BLaER1 (cell line): ENCODE measurements around the gene ZFAND3.

ENCODE experiments used
- H3K27ac ChIP-seq: shearing (Covaris generic); formaldehyde crosslinking; 2 replicates; pipeline ENCODE4 v1.8.1; 2022
- H3K27me3 ChIP-seq: shearing (Covaris generic); formaldehyde crosslinking; 2 replicates; pipeline ENCODE4 v1.8.1; 2022
- H3K36me3 ChIP-seq: shearing (Covaris generic); formaldehyde crosslinking; 2 replicates; pipeline ENCODE4 v1.8.1; 2022
- H3K4me1 ChIP-seq: shearing (Covaris generic); formaldehyde crosslinking; 2 replicates; pipeline ENCODE4 v1.8.1; 2022
- H3K4me2 ChIP-seq: shearing (Covaris generic); formaldehyde crosslinking; 2 replicates; pipeline ENCODE4 v1.8.1; 2022
- H3K4me3 ChIP-seq: shearing (Covaris generic); formaldehyde crosslinking; 2 replicates; pipeline ENCODE4 v1.8.1; 2022
- H3K9ac ChIP-seq: shearing (Covaris generic); formaldehyde crosslinking; 2 replicates; pipeline ENCODE4 v1.8.1; 2022
- H3K9me3 ChIP-seq: shearing (Covaris generic); formaldehyde crosslinking; 2 replicates; pipeline ENCODE4 v1.8.1; 2022
- H4K20me1 ChIP-seq: shearing (Covaris generic); formaldehyde crosslinking; 2 replicates; pipeline ENCODE4 v1.8.1; 2022
- Cebpa-rat ChIP-seq: shearing (Covaris generic); IDR thresholded peaks from 2 replicates; pipeline ENCODE4 v1.8.1; 2022

Gene ZFAND3

DNA sequence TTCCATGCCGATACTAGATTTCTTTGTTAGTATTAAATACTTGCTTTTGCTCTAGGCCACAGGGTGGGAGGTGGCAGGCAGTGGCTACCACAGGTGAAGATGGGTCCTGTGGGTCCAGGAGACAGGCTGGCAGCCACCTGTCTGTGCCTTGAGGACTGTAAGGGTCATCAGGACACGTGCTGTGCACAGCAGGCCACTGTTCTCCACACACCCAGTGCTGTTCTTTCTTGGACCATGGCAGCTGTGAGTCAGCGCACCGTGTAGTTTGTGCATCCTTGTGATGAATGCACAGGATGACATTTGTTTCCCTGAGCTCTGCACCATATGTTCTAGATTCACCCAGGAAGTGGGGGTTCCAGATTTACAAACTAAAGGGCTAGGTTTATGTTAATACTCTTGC, 317.0 kb downstream of the ZFAND3 start:
- H3K27me3 ChIP-seq, result no peaks in the 10 kb centered on the region
- H3K27ac ChIP-seq, result no peak overlapping the region
- TF ChIP-seq Cebpa-rat, result no peak
- peaks cover 81% of the 10 kb centered on the region for H3K36me3 ChIP-seq
- no peak overlapping the region for H3K4me3 ChIP-seq
- no peak overlapping the region for H3K4me2 ChIP-seq
- H3K9me3 ChIP-seq, result no peaks in the 10 kb centered on the region
- H4K20me1 ChIP-seq, result peaks cover 94% of the 10 kb centered on the region
- peaks cover 13% of the 10 kb centered on the region for H3K4me1 ChIP-seq
- H3K9ac ChIP-seq, result no peak overlapping the region

DNA sequence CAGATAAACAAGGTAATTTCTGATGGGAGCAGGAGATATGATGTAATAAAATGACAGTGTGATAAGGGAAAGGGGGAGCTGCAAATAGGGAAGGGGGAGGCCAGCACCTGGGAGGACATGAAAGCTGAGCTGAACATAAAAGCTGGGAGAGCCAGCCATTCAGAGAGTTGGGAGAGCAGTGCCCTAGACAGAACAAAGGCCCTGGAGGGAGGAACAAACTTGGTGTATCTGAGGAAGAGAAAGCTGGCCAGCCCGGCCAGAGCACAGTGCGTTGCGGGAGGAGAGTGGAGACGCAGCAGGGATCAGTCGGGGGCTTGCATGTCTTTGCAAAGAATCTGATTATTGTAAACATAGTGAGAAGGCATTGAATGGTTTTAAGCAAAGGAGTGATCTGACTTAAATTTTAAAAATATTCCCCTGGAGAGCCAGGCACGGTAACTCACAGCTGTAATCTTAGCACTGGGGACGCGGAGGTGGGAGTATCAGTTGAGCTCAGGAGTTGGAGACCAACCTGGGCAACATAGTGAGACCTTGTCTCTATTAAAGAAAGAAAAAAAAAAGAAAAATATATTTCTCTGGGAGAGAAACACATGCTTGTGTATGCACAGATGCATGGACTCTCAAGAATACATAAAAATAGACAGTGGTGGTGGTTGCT, 318.2 kb downstream of the ZFAND3 start:
- Histone ChIP-seq H3K27ac (no peak overlapping the region), H3K4me3 (no peak overlapping the region), H3K27me3 (no peaks in the 10 kb centered on the region), H3K4me1 (peaks cover 13% of the 10 kb centered on the region), H4K20me1 (peaks cover 94% of the 10 kb centered on the region), H3K36me3 (peaks cover 80% of the 10 kb centered on the region), H3K4me2 (no peak overlapping the region), H3K9me3 (no peaks in the 10 kb centered on the region), H3K9ac (no peak overlapping the region)
- TF ChIP-seq Cebpa-rat, result no peak

DNA sequence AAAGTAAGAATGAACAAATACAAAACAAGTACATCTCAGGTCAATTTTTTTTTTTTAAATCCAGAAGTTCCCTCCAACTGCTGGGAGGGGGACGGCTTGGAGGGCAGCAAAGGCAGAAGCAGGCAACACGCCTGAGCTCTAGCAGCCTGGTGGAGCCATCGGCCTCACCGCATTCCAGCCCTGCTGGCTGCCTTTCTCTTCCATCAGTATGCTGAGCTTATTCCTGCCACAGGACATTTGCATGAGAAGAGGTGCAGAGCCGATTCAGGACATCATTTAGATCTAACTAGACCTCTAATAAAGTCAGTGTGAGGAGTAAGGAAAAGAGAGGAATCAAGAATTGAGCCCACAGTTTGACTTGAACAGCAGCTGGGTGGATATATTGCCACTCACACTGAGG, 318.8 kb downstream of the ZFAND3 start:
- TF ChIP-seq Cebpa-rat, result no peak
- Histone ChIP-seq H4K20me1 (peaks cover 94% of the 10 kb centered on the region), H3K4me2 (no peak overlapping the region), H3K27me3 (no peaks in the 10 kb centered on the region), H3K9ac (no peak overlapping the region), H3K4me1 (peaks cover 13% of the 10 kb centered on the region), H3K27ac (no peak overlapping the region), H3K9me3 (no peaks in the 10 kb centered on the region), H3K36me3 (peaks cover 75% of the 10 kb centered on the region), H3K4me3 (no peak overlapping the region)

DNA sequence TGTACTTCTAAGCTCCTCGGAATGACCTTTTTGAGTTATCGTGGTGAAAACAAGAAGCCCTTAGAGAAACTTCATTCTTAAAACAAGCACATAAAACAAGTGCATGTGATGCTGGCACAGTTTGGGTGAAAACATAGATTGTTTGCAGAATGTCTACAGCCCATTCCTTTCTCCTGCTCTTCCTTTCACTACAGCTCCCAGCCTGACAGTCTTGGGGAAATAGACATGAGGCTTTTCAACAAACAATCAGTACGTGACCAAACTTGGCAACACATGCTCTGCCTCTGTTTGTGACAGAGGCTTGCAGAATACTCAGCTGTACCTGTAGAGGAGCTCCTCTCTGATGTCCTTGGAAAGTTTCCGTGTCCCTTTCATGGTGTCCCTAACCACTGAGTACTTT, 321.6 kb downstream of the ZFAND3 start:
- H3K9ac ChIP-seq, result no peak overlapping the region
- TF ChIP-seq Cebpa-rat, result no peak
- H3K27me3 ChIP-seq, result no peaks in the 10 kb centered on the region
- H3K27ac ChIP-seq, result no peak overlapping the region
- peaks cover 97% of the 10 kb centered on the region for H4K20me1 ChIP-seq
- H3K4me3 ChIP-seq, result no peak overlapping the region
- H3K9me3 ChIP-seq, result no peaks in the 10 kb centered on the region
- H3K4me2 ChIP-seq, result no peak overlapping the region
- peaks cover 13% of the 10 kb centered on the region for H3K4me1 ChIP-seq
- H3K36me3 ChIP-seq, result peaks cover 68% of the 10 kb centered on the region

DNA sequence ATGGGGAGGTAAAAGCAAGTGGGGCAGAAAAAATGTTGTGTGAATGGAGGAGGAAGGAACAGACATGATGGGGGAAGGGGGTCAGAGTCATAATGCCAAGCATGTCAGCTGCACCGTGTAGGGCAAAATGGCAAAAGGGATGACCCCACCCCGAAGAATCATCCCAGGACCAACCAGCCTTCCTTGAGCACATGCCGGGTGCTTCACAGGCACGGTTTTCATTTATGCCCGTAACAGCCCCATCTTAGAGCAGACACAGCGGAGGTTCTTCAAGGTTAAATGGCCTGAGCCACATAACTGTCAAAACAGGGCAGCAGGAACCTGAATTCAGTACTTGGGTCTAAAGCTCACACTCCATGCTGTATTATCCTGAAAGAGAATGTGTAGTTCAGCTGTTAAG, 322.2 kb downstream of the ZFAND3 start:
- Histone ChIP-seq H3K4me1 (peaks cover 13% of the 10 kb centered on the region), H4K20me1 (peaks cover 97% of the 10 kb centered on the region), H3K9me3 (no peaks in the 10 kb centered on the region), H3K4me2 (no peak overlapping the region), H3K9ac (no peak overlapping the region), H3K27me3 (no peaks in the 10 kb centered on the region), H3K36me3 (peaks cover 69% of the 10 kb centered on the region), H3K27ac (no peak overlapping the region), H3K4me3 (no peak overlapping the region)
- no peak for TF ChIP-seq Cebpa-rat

DNA sequence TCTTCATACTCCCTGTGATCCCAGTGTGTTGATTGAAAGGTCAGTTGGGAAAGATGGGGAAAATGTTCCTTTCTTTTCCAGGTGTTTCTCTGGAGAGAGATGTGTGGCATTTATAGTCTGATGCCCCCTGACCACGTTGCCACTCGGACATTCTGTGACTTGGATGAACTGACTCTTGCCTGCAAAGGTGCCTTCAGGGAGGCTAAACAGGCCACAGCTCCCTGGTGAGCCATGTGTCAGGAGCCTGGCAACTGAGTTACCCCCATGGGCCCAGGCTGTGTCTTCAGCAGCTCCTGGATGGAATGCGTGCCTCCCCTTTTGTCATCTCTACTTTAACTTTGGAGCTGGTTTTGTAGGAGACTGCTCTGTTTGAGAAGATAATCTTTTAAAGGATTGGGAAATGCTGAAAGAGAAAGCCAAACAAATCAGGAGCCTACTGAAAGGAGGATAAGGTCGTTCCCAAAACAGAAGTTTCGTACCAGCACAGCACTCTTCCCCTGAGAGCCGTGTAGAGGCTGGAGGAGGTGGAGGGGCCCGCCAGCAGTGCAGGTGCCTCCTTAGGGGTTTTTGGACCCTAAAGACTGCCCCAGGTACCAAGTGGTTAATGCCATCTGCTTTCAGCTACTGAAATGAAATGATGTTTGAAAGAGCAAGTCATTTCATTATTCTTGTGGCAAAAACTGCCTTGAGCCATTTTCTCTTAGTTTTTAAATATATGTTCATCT, 322.8 kb downstream of the ZFAND3 start:
- peaks cover 69% of the 10 kb centered on the region for H3K36me3 ChIP-seq
- H3K9ac ChIP-seq, result no peak overlapping the region
- TF ChIP-seq Cebpa-rat, result no peak
- peaks cover 13% of the 10 kb centered on the region for H3K4me1 ChIP-seq
- no peaks in the 10 kb centered on the region for H3K27me3 ChIP-seq
- peaks cover 97% of the 10 kb centered on the region for H4K20me1 ChIP-seq
- H3K9me3 ChIP-seq, result no peaks in the 10 kb centered on the region
- H3K27ac ChIP-seq, result no peak overlapping the region
- no peak overlapping the region for H3K4me3 ChIP-seq
- no peak overlapping the region for H3K4me2 ChIP-seq

DNA sequence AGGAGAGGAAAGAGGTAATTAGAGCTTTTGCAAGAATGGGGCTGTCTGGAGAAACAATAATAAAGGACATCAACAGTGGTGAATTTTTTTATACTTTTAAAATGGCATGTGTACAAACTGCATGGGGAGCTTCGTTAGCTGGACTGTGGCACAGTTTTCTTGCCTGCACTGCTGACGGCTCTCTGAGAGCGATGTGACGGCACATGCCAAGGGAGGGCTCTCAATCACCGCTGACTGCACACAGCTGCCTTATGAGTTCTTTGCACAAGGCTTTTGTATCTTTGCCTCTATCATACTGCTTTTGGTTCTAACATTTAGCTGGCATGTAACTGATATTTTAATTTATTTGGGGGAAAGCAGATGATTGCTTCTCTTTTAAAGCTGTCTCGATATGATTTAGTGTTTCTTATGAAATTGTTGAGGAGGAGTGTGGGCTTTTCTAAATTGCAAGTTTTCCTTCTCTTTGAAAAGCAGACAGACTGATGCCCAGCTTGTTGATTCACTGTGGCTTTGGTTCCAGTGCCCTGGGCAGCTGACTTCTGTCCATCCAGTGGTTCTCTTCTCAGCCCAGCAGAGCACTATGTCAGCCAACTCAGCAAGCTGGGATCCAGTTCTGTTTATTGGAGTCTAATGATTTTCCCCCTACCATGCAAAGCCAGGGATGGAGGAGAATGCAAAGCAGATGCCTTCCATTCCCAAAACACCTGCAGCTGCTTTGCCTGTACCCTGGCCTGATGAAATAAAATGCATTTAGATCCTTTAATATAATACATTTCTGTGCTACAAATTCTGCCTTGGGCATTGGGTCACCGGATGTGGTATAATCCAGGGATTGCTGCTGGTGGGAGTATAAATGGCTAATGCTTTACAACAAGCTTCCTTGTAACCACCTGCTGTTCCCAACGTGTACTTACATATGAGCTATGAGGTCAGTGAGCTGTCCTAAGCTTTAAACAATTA, 323.9 kb downstream of the ZFAND3 start:
- no peak for TF ChIP-seq Cebpa-rat
- peaks cover 97% of the 10 kb centered on the region for H4K20me1 ChIP-seq
- no peaks in the 10 kb centered on the region for H3K9me3 ChIP-seq
- no peak overlapping the region for H3K4me2 ChIP-seq
- H3K27ac ChIP-seq, result no peak overlapping the region
- peaks cover 65% of the 10 kb centered on the region for H3K36me3 ChIP-seq
- H3K4me3 ChIP-seq, result no peak overlapping the region
- no peaks in the 10 kb centered on the region for H3K27me3 ChIP-seq
- peaks cover 12% of the 10 kb centered on the region for H3K4me1 ChIP-seq
- no peak overlapping the region for H3K9ac ChIP-seq

DNA sequence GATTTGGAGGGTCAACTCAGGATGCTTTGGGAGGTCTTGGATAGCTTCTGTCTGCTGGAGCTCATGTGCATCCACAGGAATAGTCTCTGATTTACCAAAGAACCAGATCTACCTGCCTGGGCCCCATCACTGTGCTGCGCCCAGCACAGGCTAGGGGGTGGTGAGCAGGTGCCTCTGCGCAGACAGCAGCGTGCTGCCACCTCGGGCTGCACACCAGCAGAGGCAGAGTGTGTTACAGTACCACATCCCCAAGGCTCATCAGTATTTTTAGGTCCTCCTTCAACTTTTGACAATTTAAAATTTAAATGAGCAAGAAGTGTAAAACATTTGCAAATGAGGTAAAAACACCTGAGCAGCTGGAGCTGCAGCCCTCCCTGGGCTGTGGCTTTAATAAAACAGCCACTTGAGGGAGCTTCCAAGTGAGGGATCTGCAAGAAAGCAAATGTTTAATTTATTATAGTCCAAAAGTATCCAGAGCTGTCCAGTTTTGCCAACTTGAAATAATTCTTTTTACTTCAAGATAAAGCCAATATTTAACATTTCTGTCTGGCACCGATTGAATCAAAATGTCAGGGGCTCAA, 324.9 kb downstream of the ZFAND3 start:
- Histone ChIP-seq H3K4me2 (no peak overlapping the region), H3K4me3 (no peak overlapping the region), H4K20me1 (peaks cover 97% of the 10 kb centered on the region), H3K4me1 (peaks cover 2% of the 10 kb centered on the region; the same call in 1 of the 2 replicates), H3K27me3 (no peaks in the 10 kb centered on the region), H3K36me3 (peaks cover 66% of the 10 kb centered on the region), H3K9me3 (no peaks in the 10 kb centered on the region), H3K27ac (no peak overlapping the region), H3K9ac (no peak overlapping the region)
- no peak for TF ChIP-seq Cebpa-rat

DNA sequence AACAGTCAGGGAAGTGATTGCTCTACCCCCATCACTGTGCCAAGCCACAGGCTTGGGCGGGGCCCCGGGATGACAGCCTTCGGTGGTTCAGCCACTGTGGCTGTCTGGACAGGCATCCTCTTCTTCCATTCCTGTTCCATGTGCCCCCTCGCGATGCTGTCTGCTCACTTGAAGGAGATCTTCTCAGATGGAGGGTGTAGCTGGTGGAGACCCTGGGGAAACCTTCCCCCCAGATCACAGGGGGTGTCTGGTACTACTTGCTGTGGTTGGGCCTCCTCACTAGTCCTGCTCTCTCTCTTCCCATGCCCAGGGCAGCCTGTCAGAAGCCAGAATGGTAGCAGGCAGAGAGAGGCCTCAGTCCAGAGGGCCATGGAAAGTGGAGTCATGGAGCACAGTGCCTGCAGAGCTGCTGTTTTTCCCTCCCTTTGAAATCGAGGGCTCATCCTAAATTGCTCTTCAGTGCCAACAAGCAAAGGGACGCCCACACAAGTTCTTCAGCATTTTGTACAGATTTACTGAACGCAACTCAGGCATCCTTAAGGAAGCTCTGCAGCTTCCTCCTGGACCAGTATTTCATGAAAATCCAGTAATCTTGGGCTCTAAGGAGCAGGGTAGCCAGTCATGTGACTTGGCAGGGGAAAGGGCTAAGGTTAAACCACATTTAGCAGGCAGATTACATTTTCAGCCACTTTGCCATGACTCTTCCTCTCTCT, 326.6 kb downstream of the ZFAND3 start:
- no peaks in the 10 kb centered on the region for H3K4me1 ChIP-seq
- H3K27ac ChIP-seq, result no peak overlapping the region
- H3K36me3 ChIP-seq, result peaks cover 70% of the 10 kb centered on the region
- no peaks in the 10 kb centered on the region for H3K9me3 ChIP-seq
- no peak overlapping the region for H3K4me2 ChIP-seq
- H3K27me3 ChIP-seq, result no peaks in the 10 kb centered on the region
- no peak overlapping the region for H3K9ac ChIP-seq
- H3K4me3 ChIP-seq, result no peak overlapping the region
- no peak for TF ChIP-seq Cebpa-rat
- H4K20me1 ChIP-seq, result peaks cover 100% of the 10 kb centered on the region
